HUES48 (cell line): ENCODE results near the gene RAB6B.
A peak's percentile ranks its signal among the peaks of the same experiment; 100 is the strongest.

ENCODE experiments used
- H3K27ac ChIP-seq: one replicate; pipeline ENCODE4 v1.7.0; 2013; ENCODE audit warnings: low read depth, low read length, inconsistent platforms
- H3K27me3 ChIP-seq: 2 replicates; pipeline ENCODE4 v1.6.1; 2013; ENCODE audit warnings: mild to moderate bottlenecking, low read length; ENCODE audit not compliant: control insufficient read depth, insufficient read depth
- H3K36me3 ChIP-seq: 2 replicates; pipeline ENCODE4 v1.6.1; 2013; ENCODE audit warnings: low read length; ENCODE audit not compliant: control insufficient read depth, insufficient read depth
- H3K4me1 ChIP-seq: 2 replicates; pipeline ENCODE4 v1.6.1; 2013; ENCODE audit warnings: mild to moderate bottlenecking, low read length; ENCODE audit not compliant: control insufficient read depth, insufficient read depth
- H3K4me3 ChIP-seq: 2 replicates; pipeline ENCODE4 v1.5.1; 2013; ENCODE audit warnings: mild to moderate bottlenecking, low read depth, low read length
- H3K9ac ChIP-seq: 2 replicates; pipeline ENCODE4 v1.6.1; 2013; ENCODE audit warnings: mild to moderate bottlenecking, low read depth, low read length, moderate library complexity
- H3K9me3 ChIP-seq: 2 replicates; pipeline ENCODE4 v1.6.1; 2013; ENCODE audit warnings: low read length; ENCODE audit not compliant: control insufficient read depth, insufficient read depth

The RAB6B gene

GRCh38 chr3:133815386-133815785 is 80.3 kb downstream of the RAB6B start:
- Histone ChIP-seq H3K9ac (no peak overlapping the region), H3K27ac (no peak overlapping the region), H3K27me3 (no peaks in the 10 kb centered on the region), H3K4me1 (no peaks in the 10 kb centered on the region), H3K9me3 (no peaks in the 10 kb centered on the region), H3K36me3 (peaks cover 81% of the 10 kb centered on the region), H3K4me3 (no peak overlapping the region)

GRCh38 chr3:133812872-133813271 is 82.8 kb downstream of the RAB6B start:
- Histone ChIP-seq H3K9ac (no peak overlapping the region), H3K36me3 (peaks cover 80% of the 10 kb centered on the region)

GRCh38 chr3:133805702-133806475 is 89.8 kb downstream of the RAB6B start, which contains the start of gene SRPRB:
SRPRB (plus strand) TSS chr3:133805815; CDS start chr3:133805849, 34 bp downstream.
- peaks cover 8% of the 10 kb centered on the region; the same call in 1 of the 2 replicates for H3K4me1 ChIP-seq
- no peaks in the 10 kb centered on the region; the same call in 1 of the 2 replicates for H3K27me3 ChIP-seq
- peak within 1 kb of the TSS; percentile 84 for H3K9ac ChIP-seq
- peak within 1 kb of the TSS; percentile 8 for H3K27ac ChIP-seq
- peak within 1 kb of the TSS; percentile 98 for H3K4me3 ChIP-seq
- peaks cover 27% of the 10 kb centered on the region for H3K36me3 ChIP-seq
- no peaks in the 10 kb centered on the region for H3K9me3 ChIP-seq

More at GRCh38 chr3:133812872-133813271, 82.8 kb downstream of the RAB6B start:
- Histone ChIP-seq H3K27ac (no peak overlapping the region), H3K27me3 (no peaks in the 10 kb centered on the region), H3K9me3 (no peaks in the 10 kb centered on the region), H3K4me1 (no peaks in the 10 kb centered on the region), H3K4me3 (no peak overlapping the region)

GRCh38 chr3:133805384-133805701 is 90.3 kb downstream of the RAB6B start:
- Histone ChIP-seq H3K9ac (no peak overlapping the region), H3K27ac (no peak overlapping the region), H3K4me3 (peak overlapping the region; percentile 98), H3K36me3 (peaks cover 21% of the 10 kb centered on the region), H3K9me3 (no peaks in the 10 kb centered on the region), H3K4me1 (peaks cover 8% of the 10 kb centered on the region; the same call in 1 of the 2 replicates), H3K27me3 (no peaks in the 10 kb centered on the region; the same call in 1 of the 2 replicates)

GRCh38 chr3:133804896-133805295 is 90.8 kb downstream of the RAB6B start:
- Histone ChIP-seq H3K4me3 (peak overlapping the region; percentile 98), H3K36me3 (peaks cover 17% of the 10 kb centered on the region), H3K9me3 (no peaks in the 10 kb centered on the region), H3K9ac (no peak overlapping the region), H3K4me1 (peaks cover 8% of the 10 kb centered on the region; the same call in 1 of the 2 replicates), H3K27me3 (peaks cover 4% of the 10 kb centered on the region), H3K27ac (no peak overlapping the region)

- Histone ChIP-seq H3K9ac (no peak overlapping the region), H3K27me3 (peaks cover 6% of the 10 kb centered on the region), H3K4me3 (no peak overlapping the region), H3K36me3 (peaks cover 12% of the 10 kb centered on the region), H3K9me3 (no peaks in the 10 kb centered on the region), H3K27ac (no peak overlapping the region), H3K4me1 (peaks cover 8% of the 10 kb centered on the region; the same call in 1 of the 2 replicates)
Observed at GRCh38 chr3:133803469-133803868, 92.2 kb downstream of the RAB6B start.

- Histone ChIP-seq H3K4me1 (no peaks in the 10 kb centered on the region), H3K4me3 (no peak overlapping the region), H3K27me3 (peaks cover 6% of the 10 kb centered on the region), H3K9ac (no peak overlapping the region), H3K9me3 (peaks cover 10% of the 10 kb centered on the region), H3K27ac (no peak overlapping the region), H3K36me3 (no peaks in the 10 kb centered on the region)
Observed at GRCh38 chr3:133799794-133800585, 95.7 kb downstream of the RAB6B start.

GRCh38 chr3:133797396-133798105 is 98.1 kb downstream of the RAB6B start:
- Histone ChIP-seq H3K9ac (no peak overlapping the region), H3K4me3 (no peak overlapping the region), H3K9me3 (peaks cover 25% of the 10 kb centered on the region), H3K27ac (no peak overlapping the region), H3K27me3 (peaks cover 6% of the 10 kb centered on the region), H3K36me3 (no peaks in the 10 kb centered on the region), H3K4me1 (no peaks in the 10 kb centered on the region)

- H3K4me1 ChIP-seq: no peaks in the 10 kb centered on the region
- no peak overlapping the region for H3K4me3 ChIP-seq
- H3K9me3 ChIP-seq: peaks cover 47% of the 10 kb centered on the region
Observed at GRCh38 chr3:133792171-133792763, 103.4 kb downstream of the RAB6B start.

GRCh38 chr3:133788024-133788423 is 107.7 kb downstream of the RAB6B start:
- no peak overlapping the region for H3K27ac ChIP-seq
- no peak overlapping the region for H3K4me3 ChIP-seq
- no peaks in the 10 kb centered on the region for H3K4me1 ChIP-seq
- H3K36me3 ChIP-seq: no peaks in the 10 kb centered on the region
- no peak overlapping the region for H3K9ac ChIP-seq
- no peaks in the 10 kb centered on the region for H3K27me3 ChIP-seq
- H3K9me3 ChIP-seq: peaks cover 30% of the 10 kb centered on the region

More at GRCh38 chr3:133792171-133792763, 103.4 kb downstream of the RAB6B start:
- Histone ChIP-seq H3K36me3 (no peaks in the 10 kb centered on the region), H3K27ac (no peak overlapping the region), H3K9ac (no peak overlapping the region), H3K27me3 (no peaks in the 10 kb centered on the region)
